Stimulated activated CD4-positive, alpha-beta T cell treated with anti-CD3 and anti-CD28 coated beads, Interleukin-4, amount 100 ng/mL, for 24 hours (primary cell): ENCODE data around the gene ELN.

ENCODE experiments used
- DNase-seq: peaks from one replicate; pipeline ENCODE4 v3.0.0-alpha.2; 2020

The ELN gene

GRCh38 chr7:74099031-74099430 lies 71.1 kb downstream of the ELN start:
- DNase-seq, result no peak

- no peak for DNase-seq
Measured at GRCh38 chr7:74101061-74101681, 73.2 kb downstream of the ELN start.

DNA sequence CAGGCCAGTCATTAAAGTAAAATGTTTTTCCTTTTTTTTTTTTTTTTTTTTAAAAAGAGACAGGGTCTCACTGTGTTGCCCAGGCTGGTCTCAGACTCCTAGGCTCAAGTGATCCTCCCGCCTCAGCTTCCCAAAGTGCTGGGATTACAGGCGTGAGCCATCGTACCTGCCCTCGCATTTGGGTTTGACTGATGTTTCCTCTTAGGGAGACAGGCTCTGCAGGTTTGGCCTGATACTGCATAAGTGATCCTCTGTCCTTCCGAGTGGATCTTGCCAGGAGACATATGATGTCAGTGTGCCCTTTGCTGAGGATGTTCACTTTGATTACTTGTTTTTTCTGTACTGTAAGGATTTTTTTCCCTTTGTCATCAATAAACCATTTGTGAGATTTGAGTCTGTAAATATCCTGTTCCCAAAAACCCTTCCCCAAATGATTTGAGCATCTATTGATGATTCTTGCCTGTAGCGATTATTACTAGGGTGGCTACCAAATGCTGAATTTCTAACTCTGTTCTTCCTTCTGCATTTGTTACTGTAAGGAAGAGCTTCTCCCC lies 75.3 kb downstream of the ELN start:
- DNase-seq, result no peak

- DNase-seq, result no peak
Measured at GRCh38 chr7:74104702-74105101, 76.7 kb downstream of the ELN start.

GRCh38 chr7:74105992-74106391 lies 78.0 kb downstream of the ELN start:
- DNase-seq, result no peak

GRCh38 chr7:74106846-74107245 lies 78.9 kb downstream of the ELN start:
- DNase-seq, result no peak

GRCh38 chr7:74115326-74115725 lies 87.4 kb downstream of the ELN start:
- DNase-seq, result no peak

- no peak for DNase-seq
Measured at GRCh38 chr7:74116356-74116755, 88.4 kb downstream of the ELN start.
